ENCODE data around the gene CXCL13. TPM values are rescaled to one million over a fixed set of nuclear protein-coding genes. Genes with fewer than 3 reads are reported as not detected.

CXCL13 gene
- total RNA-seq, 1 donor from 2014 or later, result not detected

GRCh38 chr4:77631276-77631675 lies 25.7 kb downstream of the CXCL13 start:
- Histone ChIP-seq H3K27ac (no peak overlapping the region), H3K4me3 (no peak overlapping the region), H3K9me3 (ENCODE audit: low read depth) (no peaks in the 10 kb centered on the region), H3K36me3 (no peaks in the 10 kb centered on the region), H4K20me1 (ENCODE audit: low read depth) (no peaks in the 10 kb centered on the region), H3K79me2 (ENCODE audit: low read depth) (no peaks in the 10 kb centered on the region), H3K27me3 (no peaks in the 10 kb centered on the region), H3K4me1 (no peaks in the 10 kb centered on the region), H3K9ac (no peak overlapping the region), H3F3A (ENCODE audit: low read depth) (no peaks in the 10 kb centered on the region), H2AFZ (replicated peaks) (no peak overlapping the region), H3K4me2 (no peak overlapping the region)
- Mint-ChIP-seq H3K27me3 (ENCODE audit: insufficient read depth, low read depth) (peaks cover 4% of the 10 kb centered on the region), H3K4me1 (no peaks in the 10 kb centered on the region), H3K4me3 (no peak overlapping the region), H3K36me3 (no peaks in the 10 kb centered on the region), H3K27ac (no peak overlapping the region), H3K9me3 (no peaks in the 10 kb centered on the region)
- no peak for TF ChIP-seq EZH2phosphoT487 (IDR thresholded peaks at IDR 0.05)
- TF ChIP-seq, protein P1, sequence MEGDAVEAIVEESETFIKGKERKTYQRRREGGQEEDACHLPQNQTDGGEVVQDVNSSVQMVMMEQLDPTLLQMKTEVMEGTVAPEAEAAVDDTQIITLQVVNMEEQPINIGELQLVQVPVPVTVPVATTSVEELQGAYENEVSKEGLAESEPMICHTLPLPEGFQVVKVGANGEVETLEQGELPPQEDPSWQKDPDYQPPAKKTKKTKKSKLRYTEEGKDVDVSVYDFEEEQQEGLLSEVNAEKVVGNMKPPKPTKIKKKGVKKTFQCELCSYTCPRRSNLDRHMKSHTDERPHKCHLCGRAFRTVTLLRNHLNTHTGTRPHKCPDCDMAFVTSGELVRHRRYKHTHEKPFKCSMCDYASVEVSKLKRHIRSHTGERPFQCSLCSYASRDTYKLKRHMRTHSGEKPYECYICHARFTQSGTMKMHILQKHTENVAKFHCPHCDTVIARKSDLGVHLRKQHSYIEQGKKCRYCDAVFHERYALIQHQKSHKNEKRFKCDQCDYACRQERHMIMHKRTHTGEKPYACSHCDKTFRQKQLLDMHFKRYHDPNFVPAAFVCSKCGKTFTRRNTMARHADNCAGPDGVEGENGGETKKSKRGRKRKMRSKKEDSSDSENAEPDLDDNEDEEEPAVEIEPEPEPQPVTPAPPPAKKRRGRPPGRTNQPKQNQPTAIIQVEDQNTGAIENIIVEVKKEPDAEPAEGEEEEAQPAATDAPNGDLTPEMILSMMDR (IDR thresholded peaks at IDR 0.05), result no peak
- no peak for TF ChIP-seq EZH2 (IDR thresholded peaks at IDR 0.05)
- no peak for DNase-seq (ENCODE audit: low spot score)

GRCh38 chr4:77634132-77634785 lies 28.6 kb downstream of the CXCL13 start:
- H3K4me1 Mint-ChIP-seq, result no peaks in the 10 kb centered on the region
- H3K36me3 Mint-ChIP-seq, result peaks cover 2% of the 10 kb centered on the region
- H2AFZ ChIP-seq (replicated peaks), result no peak overlapping the region
- no peaks in the 10 kb centered on the region for H4K20me1 ChIP-seq (ENCODE audit: low read depth)
- H3K9me3 ChIP-seq (ENCODE audit: low read depth), result no peaks in the 10 kb centered on the region
- no peaks in the 10 kb centered on the region for H3K4me1 ChIP-seq
- no peak overlapping the region for H3K4me3 Mint-ChIP-seq
- H3K36me3 ChIP-seq, result no peaks in the 10 kb centered on the region
- TF ChIP-seq EZH2phosphoT487 (IDR thresholded peaks at IDR 0.05) (no peak), EZH2 (IDR thresholded peaks at IDR 0.05) (no peak)
- TF ChIP-seq, protein P1 (IDR thresholded peaks at IDR 0.05), result no peak
- no peak overlapping the region for H3K4me3 ChIP-seq
- H3K9ac ChIP-seq, result no peak overlapping the region
- peaks cover 8% of the 10 kb centered on the region for H3K9me3 Mint-ChIP-seq
- H3K79me2 ChIP-seq (ENCODE audit: low read depth), result no peaks in the 10 kb centered on the region
- DNase-seq (ENCODE audit: low spot score), result no peak
- H3K4me2 ChIP-seq, result no peak overlapping the region
- H3K27ac Mint-ChIP-seq, result no peak overlapping the region
- no peak overlapping the region for H3K27ac ChIP-seq
- H3K27me3 Mint-ChIP-seq (ENCODE audit: insufficient read depth, low read depth), result peaks cover 4% of the 10 kb centered on the region
- H3K27me3 ChIP-seq, result no peaks in the 10 kb centered on the region
- H3F3A ChIP-seq (ENCODE audit: low read depth), result no peaks in the 10 kb centered on the region

GRCh38 chr4:77635246-77635645 lies 29.6 kb downstream of the CXCL13 start:
- H3K79me2 ChIP-seq (ENCODE audit: low read depth), result no peaks in the 10 kb centered on the region
- no peaks in the 10 kb centered on the region for H3K36me3 ChIP-seq
- H3F3A ChIP-seq (ENCODE audit: low read depth), result no peaks in the 10 kb centered on the region
- peaks cover 2% of the 10 kb centered on the region for H3K36me3 Mint-ChIP-seq
- H2AFZ ChIP-seq (replicated peaks), result no peak overlapping the region
- no peak overlapping the region for H3K4me3 Mint-ChIP-seq
- H3K27me3 ChIP-seq, result no peaks in the 10 kb centered on the region
- DNase-seq (ENCODE audit: low spot score), result no peak
- no peak overlapping the region for H3K27ac ChIP-seq
- H3K9me3 ChIP-seq (ENCODE audit: low read depth), result no peaks in the 10 kb centered on the region
- TF ChIP-seq EZH2phosphoT487 (IDR thresholded peaks at IDR 0.05) (no peak), EZH2 (IDR thresholded peaks at IDR 0.05) (no peak)
- TF ChIP-seq, protein P1 (IDR thresholded peaks at IDR 0.05), result no peak
- peaks cover 8% of the 10 kb centered on the region for H3K9me3 Mint-ChIP-seq
- H3K27ac Mint-ChIP-seq, result no peak overlapping the region
- no peak overlapping the region for H3K4me3 ChIP-seq
- no peaks in the 10 kb centered on the region for H3K4me1 ChIP-seq
- peaks cover 4% of the 10 kb centered on the region for H3K27me3 Mint-ChIP-seq (ENCODE audit: insufficient read depth, low read depth)
- no peaks in the 10 kb centered on the region for H3K4me1 Mint-ChIP-seq
- H3K9ac ChIP-seq, result no peak overlapping the region
- H4K20me1 ChIP-seq (ENCODE audit: low read depth), result no peaks in the 10 kb centered on the region
- H3K4me2 ChIP-seq, result no peak overlapping the region

Measured in neural progenitor cell (in vitro differentiated cells).